ENCODE results near the gene SYNC. TPM values are rescaled to one million over a fixed set of nuclear protein-coding genes. Genes with fewer than 3 reads are reported as not detected.

The SYNC gene
- total RNA-seq, 1 donor from 2014 or later, result 16.9 TPM

GRCh38 chr1:32741413-32742198, 39.0 kb upstream of the SYNC start:
- Histone ChIP-seq H3K4me3 (peak overlapping the region; percentile 67), H3K36me3 (no peaks in the 10 kb centered on the region), H3K27me3 (no peaks in the 10 kb centered on the region), H3K27ac (peak overlapping the region; percentile 84), H3K9me3 (no peaks in the 10 kb centered on the region), H3K4me1 (peaks cover 19% of the 10 kb centered on the region)
- TF ChIP-seq CTCF (IDR thresholded peaks at IDR 0.05), result peak; percentile 37
- DNase-seq (peak; percentile 74), ATAC-seq (peak; percentile 81)
- intact Hi-C loops (cut with DNase I), result no loop called here

- Histone ChIP-seq H3K27me3 (no peaks in the 10 kb centered on the region), H3K4me3 (peak overlapping the region; percentile 53), H3K9me3 (no peaks in the 10 kb centered on the region), H3K36me3 (no peaks in the 10 kb centered on the region), H3K4me1 (peaks cover 19% of the 10 kb centered on the region), H3K27ac (peak overlapping the region; percentile 47)
- DNase-seq (no peak), ATAC-seq (no peak)
- TF ChIP-seq CTCF (IDR thresholded peaks at IDR 0.05), result no peak
- intact Hi-C loops (cut with DNase I), result no loop called here
These were observed 38.5 kb upstream of the SYNC start for GRCh38 chr1:32741059-32741412.

DNA sequence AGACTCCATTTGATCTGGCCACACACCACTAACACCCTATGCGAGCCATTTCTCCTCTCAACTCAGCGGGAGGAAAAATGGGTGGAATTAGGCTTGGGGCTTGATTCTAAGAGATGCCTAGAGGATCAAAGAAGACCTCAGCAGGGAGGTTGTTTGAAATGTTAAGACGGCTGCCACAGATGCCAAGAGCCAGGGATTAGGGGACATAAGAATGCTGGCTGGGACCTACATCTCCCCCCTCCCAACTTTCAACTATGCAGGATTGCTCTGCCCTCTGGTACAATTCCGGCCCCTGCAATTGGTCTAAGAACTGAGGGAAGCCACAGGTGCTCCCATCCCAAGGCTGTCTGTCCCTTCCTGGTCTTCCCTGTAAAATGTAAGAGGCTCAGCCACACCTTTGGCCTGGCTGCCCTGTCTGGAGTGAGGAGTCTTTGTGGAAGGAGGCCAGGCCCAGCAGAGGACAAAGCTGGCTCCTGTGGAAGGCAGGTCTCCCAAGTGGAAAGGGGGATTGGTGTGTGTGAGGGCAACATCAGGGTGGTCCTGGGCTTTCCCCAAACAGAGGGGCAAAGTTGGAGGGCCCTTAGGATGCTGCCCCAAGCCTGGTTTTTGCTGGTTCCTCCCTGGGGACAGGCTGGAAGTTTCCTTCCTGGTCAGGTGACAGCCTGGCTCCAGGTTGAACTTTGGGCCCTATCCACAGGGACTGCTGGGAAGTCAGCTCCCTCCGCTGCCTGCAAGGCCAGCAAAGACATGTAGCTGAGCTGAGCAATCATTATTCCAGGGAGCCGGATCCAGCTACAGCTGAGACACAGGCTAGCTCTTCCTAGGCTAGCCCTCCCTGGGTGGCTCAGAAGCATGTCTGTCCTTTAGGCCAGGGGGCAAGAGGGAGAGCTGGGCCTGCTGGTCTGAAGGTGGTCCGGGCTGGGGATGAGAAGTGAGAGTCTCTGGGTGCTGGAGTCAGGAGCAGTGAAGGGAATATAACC, 34.5 kb upstream of the SYNC start:
- no peak for DNase-seq
- no peaks in the 10 kb centered on the region for H3K36me3 ChIP-seq

DNA sequence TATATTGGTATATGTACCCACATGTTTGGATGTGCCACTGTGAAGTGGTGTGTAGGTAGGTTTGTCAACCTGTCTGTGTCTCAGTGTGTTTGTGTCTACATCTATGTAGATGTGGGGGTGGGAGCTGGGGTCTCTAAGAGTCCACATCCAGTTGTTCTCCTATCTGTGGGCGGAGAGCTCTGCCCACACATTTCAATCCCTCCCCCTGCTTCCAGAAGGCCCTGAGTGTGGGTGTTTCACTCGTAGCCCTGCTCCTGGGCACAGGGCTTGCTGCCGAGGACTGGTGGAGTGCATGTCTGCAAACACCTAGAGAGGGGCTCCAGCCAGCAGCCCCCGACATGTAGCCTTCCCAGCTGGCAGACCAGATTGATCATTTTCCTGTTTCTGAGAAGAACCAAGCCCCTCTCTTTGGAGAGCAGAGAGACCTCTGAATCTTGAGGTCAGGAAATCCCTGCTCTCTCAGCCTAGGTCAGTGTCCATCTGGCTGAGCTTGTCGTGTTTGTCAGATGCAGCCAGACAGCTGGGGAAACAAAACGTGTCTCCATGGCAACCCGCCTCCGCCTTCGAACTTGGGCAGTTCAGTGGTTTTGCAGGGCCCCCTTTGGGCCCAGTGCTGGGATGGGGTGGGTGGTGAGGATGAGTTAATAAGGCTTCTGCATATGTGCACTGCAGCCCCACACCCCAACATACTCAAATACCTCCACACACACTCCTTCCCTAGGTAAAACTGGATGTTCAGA, 31.2 kb upstream of the SYNC start:
- Histone ChIP-seq H3K27me3 (no peaks in the 10 kb centered on the region), H3K27ac (no peak overlapping the region), H3K9me3 (no peaks in the 10 kb centered on the region), H3K4me1 (no peaks in the 10 kb centered on the region), H3K4me3 (no peak overlapping the region), H3K36me3 (no peaks in the 10 kb centered on the region)
- DNase-seq (no peak), ATAC-seq (no peak)
- intact Hi-C loops (cut with DNase I), result no loop called here
- no peak for TF ChIP-seq CTCF (IDR thresholded peaks at IDR 0.05)

More for the DNA sequence above, 34.5 kb upstream of the SYNC start:
- H3K27ac ChIP-seq, result no peak overlapping the region
- no peaks in the 10 kb centered on the region for H3K9me3 ChIP-seq
- H3K27me3 ChIP-seq, result no peaks in the 10 kb centered on the region
- ATAC-seq, result no peak
- intact Hi-C loops (cut with DNase I), result no loop called here
- peaks cover 6% of the 10 kb centered on the region for H3K4me1 ChIP-seq
- no peak overlapping the region for H3K4me3 ChIP-seq
- TF ChIP-seq CTCF (IDR thresholded peaks at IDR 0.05), result no peak

DNA sequence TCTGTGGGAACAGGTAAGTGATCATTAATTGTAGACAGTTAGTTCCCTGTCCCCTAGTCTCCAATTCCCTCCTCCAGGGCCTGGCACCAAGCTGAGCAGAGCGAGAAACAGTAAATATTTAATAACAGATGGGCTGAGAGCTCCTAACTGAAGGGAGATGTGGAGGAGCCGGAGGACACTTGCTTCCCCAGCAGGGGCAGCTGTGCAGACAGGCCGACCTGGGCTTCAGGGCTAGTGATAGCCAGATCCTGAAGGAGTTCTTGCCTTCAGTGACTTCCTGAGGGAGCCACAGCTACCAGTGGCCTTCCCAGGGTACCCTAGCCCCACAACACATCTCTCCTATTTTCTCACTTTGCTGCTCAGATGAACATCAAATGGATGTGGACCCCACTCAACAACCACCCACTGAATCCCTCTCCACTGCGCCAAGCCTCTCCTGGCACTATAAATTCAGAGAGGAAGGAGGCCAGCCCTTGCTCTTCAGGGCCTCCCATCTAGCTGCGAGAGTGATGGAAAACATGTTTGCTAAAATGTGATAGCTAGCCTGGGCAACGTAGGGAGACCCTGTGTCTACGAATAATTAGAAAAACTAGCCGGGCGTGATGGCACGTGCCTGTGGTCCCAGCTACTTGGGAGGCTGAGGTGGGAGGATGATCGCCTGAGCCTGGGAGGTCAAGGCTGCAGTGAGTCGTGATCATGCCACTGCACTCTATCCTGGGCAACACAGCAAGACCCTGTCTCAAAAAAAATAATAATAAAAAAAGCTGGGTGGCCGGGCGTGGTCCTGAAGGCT, 26.9 kb upstream of the SYNC start:
- intact Hi-C loops (cut with DNase I), result no loop called here
- TF ChIP-seq CTCF (IDR thresholded peaks at IDR 0.05), result no peak
- no peak for ATAC-seq

More for the DNA sequence above, 26.9 kb upstream of the SYNC start:
- Histone ChIP-seq H3K4me1 (peaks cover 10% of the 10 kb centered on the region), H3K4me3 (no peak overlapping the region), H3K36me3 (no peaks in the 10 kb centered on the region), H3K27ac (no peak overlapping the region), H3K27me3 (no peaks in the 10 kb centered on the region), H3K9me3 (no peaks in the 10 kb centered on the region)
- no peak for DNase-seq
